Right lung (tissue), 5 donors: ENCODE results near the gene ZNF850. TPM values are rescaled to one million over a fixed set of nuclear protein-coding genes. Genes with fewer than 3 reads are reported as not detected.

Source experiments
- DNase-seq, 2 donors: peaks; one replicate each; pipeline ENCODE4 v3.0.0-alpha.2; 2013
- polyA plus RNA-seq, 5 donors: library from polyadenylated mRNA; unstranded; fragments of 120-200 nt; gene quantifications; one replicate each; pipeline versions ENCODE4 v1.2.1 to v1.2.3, GENCODE V29; 2013; ENCODE audit warnings: inconsistent platforms in 1 of 5, low replicate concordance in 1 of 5; ENCODE audit not compliant: insufficient read length in 5 of 5, insufficient read depth in 1 of 5

ZNF850 gene
- polyA plus RNA-seq, 5 donors: 2.8 to 6.0 (median 4.3) TPM

- DNase-seq: no peak
These were observed 63.2 kb downstream of the ZNF850 start for GRCh38 chr19:36709423-36709822.

GRCh38 chr19:36707134-36707533 lies 65.5 kb downstream of the ZNF850 start:
- DNase-seq: no peak

DNA sequence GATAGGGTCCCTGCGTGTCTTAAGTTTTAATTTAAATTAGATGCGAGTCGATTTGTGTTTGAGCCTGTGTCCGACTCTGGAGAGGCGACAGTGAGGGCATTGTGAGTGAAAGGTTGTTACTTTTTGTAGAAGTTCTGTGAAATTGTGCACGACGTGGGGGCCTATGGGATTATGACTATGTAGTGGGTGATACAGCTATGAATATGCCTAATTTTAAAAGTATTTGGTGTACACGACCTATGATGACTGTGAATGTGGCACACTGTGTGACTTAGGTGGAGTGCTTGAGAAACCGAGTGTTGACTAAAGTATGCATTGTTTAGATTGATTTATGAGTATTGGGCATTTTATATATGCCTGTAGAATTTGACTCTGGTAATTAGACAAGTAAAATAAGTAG lies 84.5 kb downstream of the ZNF850 start:
- DNase-seq: peak in 1 of 2 donors; percentile 6

DNA sequence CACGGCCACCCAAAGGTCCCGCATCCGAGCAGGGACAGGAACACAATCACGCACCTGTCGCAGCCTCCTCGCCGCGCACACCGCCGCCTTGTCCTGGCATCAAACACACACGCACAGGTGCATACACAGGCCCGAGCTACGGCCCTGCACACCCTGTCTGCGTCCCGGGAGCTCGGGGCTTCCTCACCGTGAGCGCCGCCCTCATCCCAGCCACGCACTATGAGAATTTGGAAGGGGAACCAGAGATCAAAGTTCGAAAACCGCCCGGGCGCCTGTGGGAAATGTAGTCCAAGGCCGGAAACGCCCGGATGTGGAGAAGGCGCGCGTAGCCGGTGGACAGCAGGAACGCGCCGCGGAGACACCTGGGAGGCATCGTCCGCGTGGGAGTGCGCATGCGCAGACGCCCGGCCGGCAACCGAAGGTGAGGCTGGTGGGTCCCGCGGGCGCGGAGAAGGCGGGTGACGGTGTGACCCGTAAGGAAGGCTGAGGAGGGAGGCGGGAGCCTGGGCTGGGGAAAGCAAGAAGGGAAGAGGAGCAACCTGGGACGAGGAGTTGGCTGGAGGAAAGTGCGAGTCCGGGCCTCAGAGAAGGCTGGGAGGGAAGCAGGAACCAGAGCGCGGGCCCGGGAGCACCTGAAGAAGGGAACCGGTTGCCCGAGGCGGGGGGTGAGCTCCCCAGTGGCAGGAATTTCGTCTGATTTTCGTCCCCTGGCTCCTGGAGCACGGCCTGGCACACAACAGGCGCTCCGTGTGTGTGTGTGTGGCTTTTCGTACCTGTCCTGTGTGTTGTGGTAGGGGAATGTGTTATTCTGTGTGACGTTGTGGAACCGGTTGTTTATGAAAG lies 85.2 kb downstream of the ZNF850 start, which contains the start of gene ZNF567:
Gene ZNF567 (plus strand): TSS at position 399 of the 843 bp plus-strand sequence. CDS start 7,256 bp downstream, outside the sequence.
- DNase-seq: peak; percentile 92 to 94

DNA sequence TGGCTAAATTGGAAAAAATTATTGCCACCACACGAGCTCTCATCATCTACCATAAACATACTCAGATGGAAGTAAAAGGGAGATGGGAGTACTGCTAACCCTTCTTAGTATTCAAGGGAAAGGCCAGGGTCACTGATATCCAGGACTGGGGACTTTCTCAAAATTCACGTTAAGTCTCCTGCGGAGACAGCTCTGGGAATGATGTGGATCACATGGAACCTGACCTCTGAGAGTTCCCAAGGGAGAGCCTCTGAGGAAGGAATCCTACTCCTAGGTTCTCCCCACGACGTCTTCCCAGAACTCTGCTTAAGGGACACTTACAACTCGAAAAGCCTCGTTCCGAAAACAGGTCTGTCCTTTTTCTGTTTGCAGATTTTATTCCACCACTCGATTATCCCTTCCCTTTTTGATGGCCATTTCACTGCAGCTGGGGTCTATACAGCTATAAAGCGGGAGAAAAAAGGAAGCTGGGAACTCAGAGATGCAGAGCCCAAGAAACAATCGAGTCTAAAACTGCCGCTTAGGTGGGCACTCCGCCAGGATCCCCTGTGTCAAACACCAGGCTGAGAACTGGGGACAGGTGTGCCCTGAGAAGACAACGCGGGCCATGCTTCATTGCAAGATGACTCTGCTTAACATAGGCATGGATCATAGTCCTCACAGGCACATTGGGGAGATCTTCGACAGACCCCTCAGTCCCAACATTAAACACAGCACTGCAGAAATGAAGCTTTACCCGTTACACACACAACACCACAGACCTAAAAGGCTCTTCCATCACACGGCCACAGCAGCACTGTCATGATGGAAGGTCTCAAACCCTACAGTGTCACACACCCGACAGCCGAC lies 86.0 kb downstream of the ZNF850 start:
- DNase-seq: peak; percentile 6 to 10

GRCh38 chr19:36685835-36686234 lies 86.8 kb downstream of the ZNF850 start:
- no peak for DNase-seq

- DNase-seq: no peak
These were observed 93.2 kb downstream of the ZNF850 start for GRCh38 chr19:36679455-36679854.

- DNase-seq: no peak
These were observed 98.4 kb downstream of the ZNF850 start for GRCh38 chr19:36674201-36674600.

GRCh38 chr19:36672368-36672767 lies 100.2 kb downstream of the ZNF850 start:
- no peak for DNase-seq

- no peak for DNase-seq
These were observed 104.0 kb downstream of the ZNF850 start for GRCh38 chr19:36668646-36669045.

- no peak for DNase-seq
These were observed 106.8 kb downstream of the ZNF850 start for GRCh38 chr19:36665832-36666231.

Other genes with a start within 250 kb of the ZNF850 start
- 10 to 100 TPM; 18.5 to 41.8 (median 30.9) TPM for gene ZNF260, start 244.5 kb downstream of the ZNF850 start, polyA plus RNA-seq
- 10 to 100 TPM; 24.5 to 41.2 (median 32.7) TPM for gene ZNF529, start 199.5 kb downstream of the ZNF850 start, polyA plus RNA-seq
- 10 to 100 TPM in 4 of 5 donors, 1 to 10 TPM in 1; 6.7 to 13.8 (median 12.1) TPM for gene ZNF382, start 167.5 kb downstream of the ZNF850 start, polyA plus RNA-seq
- gene ZNF461, start 106.0 kb downstream of the ZNF850 start, polyA plus RNA-seq: 10 to 100 TPM; 11.2 to 18.2 (median 14.3) TPM
- 10 to 100 TPM in 4 of 5 donors, 1 to 10 TPM in 1; 9.9 to 15.7 (median 12.7) TPM for gene ZNF567, start 85.2 kb downstream of the ZNF850 start, polyA plus RNA-seq
- 10 to 100 TPM in 4 of 5 donors, 1 to 10 TPM in 1; 8.8 to 15.7 (median 14.8) TPM for gene ZNF790, start 65.6 kb upstream of the ZNF850 start, polyA plus RNA-seq
- gene ZNF345, start 78.1 kb upstream of the ZNF850 start, polyA plus RNA-seq: 10 to 100 TPM; 12.6 to 25.2 (median 23.5) TPM
- gene ZNF829, start 143.5 kb upstream of the ZNF850 start, polyA plus RNA-seq: 1 to 10 TPM; 4.2 to 8.3 (median 7.0) TPM
- 10 to 100 TPM; 19.3 to 31.0 (median 27.9) TPM for gene ZNF568, start 143.5 kb upstream of the ZNF850 start, polyA plus RNA-seq